GM12875 (cell line): Measurements from ENCODE around the gene EMID1.
A peak's percentile ranks its signal among the peaks of the same experiment; 100 is the strongest.

Source experiments
- H3K4me3 ChIP-seq: one replicate; pipeline ENCODE4 v1.5.1; 2011; ENCODE audit warnings: low read depth, low read length, control low read depth
- TF ChIP-seq, protein P1 (sequence below): IDR thresholded peaks from 2 replicates; pipeline ENCODE4 v1.5.1; 2011; ENCODE audit warnings: low read depth, mild to moderate bottlenecking, control low read depth, inconsistent platforms, low read length, moderate library complexity, borderline replicate concordance; ENCODE audit not compliant: insufficient read depth

EMID1 gene

DNA sequence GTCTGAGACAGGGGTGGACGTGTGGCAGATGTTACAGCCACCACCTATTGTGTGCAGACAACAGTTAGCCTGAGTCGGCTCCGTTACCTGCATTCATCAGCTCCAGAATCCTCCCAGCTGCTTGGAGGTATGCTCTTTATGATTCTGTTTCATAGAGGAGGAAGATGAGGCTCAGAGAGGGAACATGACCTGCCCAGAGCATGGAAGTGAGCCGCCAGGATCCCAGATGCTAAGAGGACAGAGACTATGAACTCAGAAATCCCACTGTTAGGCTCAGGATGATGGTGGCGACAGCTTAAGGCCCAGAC, 1.5 kb downstream of the EMID1 start:
- H3K4me3 ChIP-seq = peak overlapping the region; percentile 97
- TF ChIP-seq, protein P1, sequence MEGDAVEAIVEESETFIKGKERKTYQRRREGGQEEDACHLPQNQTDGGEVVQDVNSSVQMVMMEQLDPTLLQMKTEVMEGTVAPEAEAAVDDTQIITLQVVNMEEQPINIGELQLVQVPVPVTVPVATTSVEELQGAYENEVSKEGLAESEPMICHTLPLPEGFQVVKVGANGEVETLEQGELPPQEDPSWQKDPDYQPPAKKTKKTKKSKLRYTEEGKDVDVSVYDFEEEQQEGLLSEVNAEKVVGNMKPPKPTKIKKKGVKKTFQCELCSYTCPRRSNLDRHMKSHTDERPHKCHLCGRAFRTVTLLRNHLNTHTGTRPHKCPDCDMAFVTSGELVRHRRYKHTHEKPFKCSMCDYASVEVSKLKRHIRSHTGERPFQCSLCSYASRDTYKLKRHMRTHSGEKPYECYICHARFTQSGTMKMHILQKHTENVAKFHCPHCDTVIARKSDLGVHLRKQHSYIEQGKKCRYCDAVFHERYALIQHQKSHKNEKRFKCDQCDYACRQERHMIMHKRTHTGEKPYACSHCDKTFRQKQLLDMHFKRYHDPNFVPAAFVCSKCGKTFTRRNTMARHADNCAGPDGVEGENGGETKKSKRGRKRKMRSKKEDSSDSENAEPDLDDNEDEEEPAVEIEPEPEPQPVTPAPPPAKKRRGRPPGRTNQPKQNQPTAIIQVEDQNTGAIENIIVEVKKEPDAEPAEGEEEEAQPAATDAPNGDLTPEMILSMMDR = no peak

DNA sequence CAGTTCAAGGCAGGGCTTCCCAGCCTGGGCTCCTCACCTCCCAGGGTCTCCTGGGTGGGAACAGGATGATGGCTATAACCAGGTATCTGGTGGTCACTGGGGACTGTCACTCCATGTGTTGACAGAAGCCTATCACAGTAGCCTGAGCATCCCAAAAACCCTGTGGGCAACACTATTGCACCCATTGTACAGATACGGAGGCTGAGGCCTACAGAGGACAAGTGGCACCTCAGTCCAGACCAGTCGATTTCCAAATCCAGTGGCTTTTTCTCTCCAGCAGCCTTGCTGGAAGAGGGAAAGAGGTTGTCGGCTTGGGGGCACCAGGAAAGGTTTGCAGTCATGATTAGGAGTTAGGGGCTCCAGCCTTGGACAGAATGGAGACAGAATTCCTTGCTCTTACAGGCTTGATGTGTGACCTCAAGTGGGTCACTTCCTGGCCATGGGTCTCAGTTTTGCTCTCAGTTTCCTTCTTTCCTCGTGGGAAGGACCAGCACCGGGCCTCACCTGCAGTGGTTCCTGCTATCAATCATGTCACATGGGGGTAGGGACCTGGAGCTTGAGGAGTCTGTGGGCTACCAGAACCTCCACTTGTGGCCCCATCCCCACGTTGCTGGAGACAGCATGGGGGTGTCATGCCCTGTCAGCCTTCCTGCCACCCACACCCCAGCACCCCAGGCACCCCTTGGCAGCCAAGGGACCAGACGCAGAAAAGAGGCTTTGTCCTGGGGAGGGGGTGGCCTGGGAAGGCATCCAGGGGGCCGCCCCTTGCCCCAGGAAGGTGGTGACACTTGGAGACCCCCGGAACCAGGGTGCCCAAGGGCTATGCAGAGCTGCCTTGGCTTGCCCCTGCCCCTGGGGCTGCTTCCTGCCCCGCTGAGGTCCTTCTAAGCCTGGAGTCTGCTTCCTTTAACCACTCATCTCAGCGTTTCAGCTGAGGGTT, 2.1 kb downstream of the EMID1 start:
- H3K4me3 ChIP-seq = peak overlapping the region; percentile 97
- TF ChIP-seq, protein P1 = no peak

DNA sequence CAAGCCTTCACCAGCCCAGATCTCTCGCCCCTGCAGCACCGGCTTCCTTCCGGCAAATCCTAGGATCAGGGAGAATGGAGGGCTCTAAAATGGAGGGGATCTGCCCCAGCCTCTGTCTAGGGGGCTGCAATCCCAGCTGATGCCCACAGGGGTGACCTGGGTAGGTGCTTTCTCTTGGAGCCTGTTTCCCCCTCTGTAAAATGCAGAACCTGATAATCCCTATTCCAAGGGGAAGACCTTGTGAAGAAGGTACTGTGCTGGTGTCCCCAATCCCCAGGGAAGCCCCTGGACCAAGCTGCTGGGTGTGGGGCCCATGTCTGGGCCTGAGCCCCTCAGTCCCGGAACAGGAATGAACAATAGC, 2.8 kb downstream of the EMID1 start:
- TF ChIP-seq, protein P1 = peak; percentile 30; the same call in 1 of the 2 replicates
- peak overlapping the region; percentile 97 for H3K4me3 ChIP-seq

DNA sequence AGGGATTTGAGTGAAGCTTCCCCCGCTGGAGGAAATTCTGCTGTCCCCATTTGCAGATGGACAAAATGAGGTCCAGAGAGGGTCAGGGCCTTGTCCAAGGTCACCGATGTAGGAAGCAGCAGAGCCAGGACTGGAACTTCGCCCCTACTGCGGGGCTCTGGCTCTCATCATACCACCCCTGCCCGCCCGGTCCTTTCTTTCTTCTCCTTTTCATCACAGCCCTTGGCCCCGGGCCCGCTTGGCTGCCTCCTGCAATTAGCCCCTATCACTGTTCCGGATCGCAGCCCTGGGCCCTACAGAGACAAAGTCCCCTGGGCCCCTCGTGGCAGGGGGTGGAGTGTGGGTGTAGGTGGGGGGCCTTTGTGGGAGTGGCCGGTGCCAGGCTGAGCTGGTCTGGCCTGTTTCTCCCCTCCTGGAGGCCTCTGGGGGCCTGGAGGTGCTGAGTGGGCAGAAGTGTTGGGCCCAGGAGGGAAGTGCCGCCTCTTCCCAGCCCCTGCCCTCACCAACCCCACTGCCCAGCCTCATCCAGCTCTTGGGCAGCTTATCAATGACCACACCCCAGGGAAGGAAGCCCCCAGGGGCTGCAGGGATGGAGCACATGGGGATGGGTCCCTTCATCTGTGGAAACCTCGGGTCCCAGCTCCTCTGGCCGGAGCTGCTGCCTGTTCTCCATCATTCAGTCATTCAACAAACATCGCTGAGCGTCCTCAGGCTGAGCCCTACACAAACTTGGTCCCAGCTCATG, 3.4 kb downstream of the EMID1 start:
- peak overlapping the region; percentile 97 for H3K4me3 ChIP-seq

DNA sequence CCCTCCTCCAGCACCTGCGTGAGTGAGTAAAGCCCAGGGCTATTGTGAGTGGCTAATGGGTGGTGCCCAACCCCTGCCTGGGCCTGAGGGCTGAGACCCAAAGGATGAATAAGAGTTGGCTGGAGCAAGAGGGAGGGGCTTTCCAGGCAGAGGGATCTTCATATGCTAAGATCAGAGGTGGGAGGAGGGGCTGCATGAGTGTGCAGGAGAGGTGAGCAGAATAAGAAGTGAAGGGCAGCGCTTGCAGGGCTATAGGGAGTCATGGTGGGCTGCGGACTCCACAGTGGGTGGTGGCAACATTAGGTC, 3.9 kb downstream of the EMID1 start:
- TF ChIP-seq, protein P1 = no peak
- peak overlapping the region; percentile 97 for H3K4me3 ChIP-seq

More for the DNA sequence above, 3.4 kb downstream of the EMID1 start:
- TF ChIP-seq, protein P1 = no peak

DNA sequence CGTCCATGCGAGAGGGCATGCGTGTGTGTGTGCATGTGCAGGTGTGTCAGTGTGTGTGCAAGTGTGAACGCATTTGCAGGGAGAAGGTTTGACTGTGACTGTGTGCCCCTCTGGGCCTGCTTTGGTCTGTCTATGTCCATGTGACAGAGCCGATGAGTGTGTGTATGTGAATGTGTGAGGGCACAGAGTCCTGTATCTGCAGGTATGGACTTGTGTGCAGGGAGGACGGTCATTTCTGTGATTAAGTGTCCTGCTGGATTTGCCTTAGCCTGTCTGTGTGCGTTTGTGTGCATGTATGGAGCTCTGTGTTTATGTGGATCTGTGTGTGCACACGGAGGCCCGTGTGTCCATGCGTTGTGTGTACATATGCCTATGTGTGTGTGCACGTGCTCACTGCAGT, 5.4 kb downstream of the EMID1 start:
- H3K4me3 ChIP-seq = no peak overlapping the region
- TF ChIP-seq, protein P1 = no peak

DNA sequence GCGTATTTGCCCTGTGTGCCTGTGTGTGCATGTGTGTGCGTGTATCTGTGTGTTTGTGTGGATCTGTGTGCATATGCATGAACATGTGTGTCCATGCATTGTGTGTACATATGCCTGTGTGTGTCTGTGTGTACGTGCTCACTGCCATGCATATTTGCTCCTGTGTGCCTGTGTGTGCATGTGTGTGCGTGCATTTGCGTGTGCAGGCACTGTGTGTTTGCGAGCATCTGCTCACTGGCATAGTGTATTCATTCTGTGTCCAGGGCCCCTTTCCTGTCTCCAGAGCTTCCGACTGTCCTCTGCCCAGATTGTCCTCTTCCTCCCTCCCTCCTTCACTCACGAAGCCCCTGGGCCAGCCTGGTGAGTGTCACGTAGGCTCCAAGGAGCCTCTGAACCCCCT, 5.8 kb downstream of the EMID1 start:
- H3K4me3 ChIP-seq = no peak overlapping the region

More for the DNA sequence above, 5.8 kb downstream of the EMID1 start:
- TF ChIP-seq, protein P1 = no peak
